T1000 (cell line): ENCODE measurements around the gene NAB1.
"Not testable (repeated sequence)": the region's sequence is repeated elsewhere in the genome, so short reads cannot be mapped to it uniquely, and the experiment has no call there.

ENCODE experiments used
- DNase-seq: peaks from one replicate; lab custom pipeline; 2025; ENCODE audit warnings: mixed read lengths; lab: John Stamatoyannopoulos, UW

The NAB1 gene

GRCh38 chr2:190670182-190670946 lies 21.5 kb downstream of the NAB1 start:
- no peak for DNase-seq

GRCh38 chr2:190674966-190675650 lies 26.2 kb downstream of the NAB1 start:
- DNase-seq = no peak

- DNase-seq = no peak
Measured at GRCh38 chr2:190677255-190677654, 28.4 kb downstream of the NAB1 start.

- DNase-seq = no peak
Measured at GRCh38 chr2:190678444-190679162, 29.7 kb downstream of the NAB1 start.

- no peak for DNase-seq
Measured at GRCh38 chr2:190679391-190679790, 30.5 kb downstream of the NAB1 start.

- no peak for DNase-seq
Measured at GRCh38 chr2:190679813-190680591, 31.1 kb downstream of the NAB1 start.

GRCh38 chr2:190682168-190682567 lies 33.3 kb downstream of the NAB1 start:
- DNase-seq = no peak

GRCh38 chr2:190683802-190684201 lies 34.9 kb downstream of the NAB1 start:
- DNase-seq = no peak

- DNase-seq = no peak
Measured at GRCh38 chr2:190684931-190685330, 36.0 kb downstream of the NAB1 start.

GRCh38 chr2:190685333-190685732 lies 36.5 kb downstream of the NAB1 start:
- DNase-seq = no peak

GRCh38 chr2:190693533-190694232 lies 44.8 kb downstream of the NAB1 start:
- DNase-seq = no peak

- no peak for DNase-seq
Measured at GRCh38 chr2:190694479-190694878, 45.6 kb downstream of the NAB1 start.

GRCh38 chr2:190695739-190696138 lies 46.9 kb downstream of the NAB1 start:
- DNase-seq = no peak

GRCh38 chr2:190696792-190697398 lies 48.0 kb downstream of the NAB1 start:
- DNase-seq = no peak

- DNase-seq = no peak
Measured at GRCh38 chr2:190697421-190697820, 48.5 kb downstream of the NAB1 start.

- DNase-seq = no peak
Measured at GRCh38 chr2:190698895-190699294, 50.0 kb downstream of the NAB1 start.

- DNase-seq = no peak
Measured at GRCh38 chr2:190701586-190701985, 52.7 kb downstream of the NAB1 start.

GRCh38 chr2:190705280-190705679 lies 56.4 kb downstream of the NAB1 start:
- DNase-seq = no peak

GRCh38 chr2:190707726-190708125 lies 58.8 kb downstream of the NAB1 start:
- DNase-seq = no peak

GRCh38 chr2:190708650-190709049 lies 59.8 kb downstream of the NAB1 start:
- DNase-seq = not testable (repeated sequence)

GRCh38 chr2:190711069-190711468 lies 62.2 kb downstream of the NAB1 start:
- no peak for DNase-seq
